MM.1S (cell line): ENCODE data around the gene WRAP73.

Experiments used
- EZH2 ChIP-seq: fragments of 300-600 bp; sonication (generic); optimal IDR thresholded peaks from 2 replicates; pipeline ENCODE3; 2017; ENCODE audit warnings: low read depth, mild to moderate bottlenecking, antibody characterized with exemption, low read length, mixed read lengths
- EZH2phosphoT487 ChIP-seq: fragments of 300-600 bp; sonication (generic); IDR thresholded peaks from 2 replicates; pipeline ENCODE4 v1.6.1; 2018; ENCODE audit warnings: antibody characterized with exemption, low read length
- TF ChIP-seq, protein P1 (sequence below): fragments of 300-600 bp; sonication (generic); IDR thresholded peaks from 2 replicates; pipeline ENCODE4 v1.5.1; 2016; ENCODE audit warnings: antibody characterized with exemption, low read length, mixed read lengths

- TF ChIP-seq, protein P1, sequence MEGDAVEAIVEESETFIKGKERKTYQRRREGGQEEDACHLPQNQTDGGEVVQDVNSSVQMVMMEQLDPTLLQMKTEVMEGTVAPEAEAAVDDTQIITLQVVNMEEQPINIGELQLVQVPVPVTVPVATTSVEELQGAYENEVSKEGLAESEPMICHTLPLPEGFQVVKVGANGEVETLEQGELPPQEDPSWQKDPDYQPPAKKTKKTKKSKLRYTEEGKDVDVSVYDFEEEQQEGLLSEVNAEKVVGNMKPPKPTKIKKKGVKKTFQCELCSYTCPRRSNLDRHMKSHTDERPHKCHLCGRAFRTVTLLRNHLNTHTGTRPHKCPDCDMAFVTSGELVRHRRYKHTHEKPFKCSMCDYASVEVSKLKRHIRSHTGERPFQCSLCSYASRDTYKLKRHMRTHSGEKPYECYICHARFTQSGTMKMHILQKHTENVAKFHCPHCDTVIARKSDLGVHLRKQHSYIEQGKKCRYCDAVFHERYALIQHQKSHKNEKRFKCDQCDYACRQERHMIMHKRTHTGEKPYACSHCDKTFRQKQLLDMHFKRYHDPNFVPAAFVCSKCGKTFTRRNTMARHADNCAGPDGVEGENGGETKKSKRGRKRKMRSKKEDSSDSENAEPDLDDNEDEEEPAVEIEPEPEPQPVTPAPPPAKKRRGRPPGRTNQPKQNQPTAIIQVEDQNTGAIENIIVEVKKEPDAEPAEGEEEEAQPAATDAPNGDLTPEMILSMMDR, result no peak
- no peak for TF ChIP-seq EZH2
- no peak for TF ChIP-seq EZH2phosphoT487
Measured at GRCh38 chr1:3594706-3595377, 55.1 kb downstream of the WRAP73 start.
